OCI-M2 (cell line): ENCODE data around the gene TTLL8.

Experiments
- DNase-seq: peaks from one replicate; lab custom pipeline; 2025; ENCODE audit not compliant: unreplicated experiment; lab: John Stamatoyannopoulos, UW

TTLL8 gene

DNA sequence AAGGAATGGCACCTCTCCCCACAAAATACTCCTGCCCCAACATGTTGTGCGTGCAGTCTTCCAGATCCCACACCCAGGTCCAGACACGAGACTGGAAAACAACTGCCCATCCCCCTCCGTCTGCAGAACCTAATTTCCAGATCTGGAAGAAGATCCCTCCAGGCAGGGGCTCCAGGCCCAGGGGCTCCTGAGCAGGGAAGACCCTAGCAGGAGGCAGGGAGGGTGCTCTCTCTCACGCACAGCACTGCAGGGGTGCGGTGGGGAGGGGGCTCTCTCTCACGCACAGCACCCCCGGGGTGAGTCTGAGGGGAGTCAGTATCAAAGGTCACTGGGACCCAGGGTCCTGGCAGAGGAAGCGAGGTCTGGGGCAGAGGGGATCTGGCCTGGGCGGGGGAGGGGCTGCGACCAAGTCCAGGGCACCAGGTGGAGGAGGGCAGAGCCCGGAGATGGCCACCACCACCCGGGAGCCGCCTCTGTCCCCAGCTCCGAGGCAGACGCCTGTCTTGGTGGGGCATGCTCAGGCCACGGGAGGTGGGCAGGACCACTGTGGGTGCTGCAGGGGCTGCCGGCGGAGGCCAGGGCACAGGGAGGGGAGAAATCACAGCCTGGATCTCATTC lies 25.5 kb upstream of the TTLL8 start:
- DNase-seq: no peak

DNA sequence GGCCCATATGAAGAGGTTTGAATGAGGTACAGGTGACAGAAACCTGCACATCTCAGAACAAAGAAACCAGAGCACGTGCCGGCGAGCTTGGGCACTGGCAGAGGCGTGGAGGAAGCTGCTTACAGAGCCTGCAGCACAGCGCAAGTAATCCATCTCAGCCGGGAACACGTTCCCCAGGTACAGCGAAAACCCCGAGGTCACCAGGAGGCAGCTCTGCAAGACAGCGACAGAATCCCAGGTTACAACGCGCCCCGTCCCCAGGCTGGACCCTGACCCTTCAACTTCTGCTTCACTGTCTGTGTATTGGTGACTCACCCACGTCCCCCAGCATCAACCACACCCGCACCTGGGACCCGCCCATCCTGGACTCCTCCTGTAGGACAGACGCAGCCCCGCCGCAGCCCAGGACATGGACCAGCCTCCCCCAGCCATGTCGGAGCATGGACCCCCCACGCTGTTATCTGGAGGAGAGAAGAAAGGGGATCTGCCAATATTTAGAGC lies 24.9 kb upstream of the TTLL8 start:
- no peak for DNase-seq

DNA sequence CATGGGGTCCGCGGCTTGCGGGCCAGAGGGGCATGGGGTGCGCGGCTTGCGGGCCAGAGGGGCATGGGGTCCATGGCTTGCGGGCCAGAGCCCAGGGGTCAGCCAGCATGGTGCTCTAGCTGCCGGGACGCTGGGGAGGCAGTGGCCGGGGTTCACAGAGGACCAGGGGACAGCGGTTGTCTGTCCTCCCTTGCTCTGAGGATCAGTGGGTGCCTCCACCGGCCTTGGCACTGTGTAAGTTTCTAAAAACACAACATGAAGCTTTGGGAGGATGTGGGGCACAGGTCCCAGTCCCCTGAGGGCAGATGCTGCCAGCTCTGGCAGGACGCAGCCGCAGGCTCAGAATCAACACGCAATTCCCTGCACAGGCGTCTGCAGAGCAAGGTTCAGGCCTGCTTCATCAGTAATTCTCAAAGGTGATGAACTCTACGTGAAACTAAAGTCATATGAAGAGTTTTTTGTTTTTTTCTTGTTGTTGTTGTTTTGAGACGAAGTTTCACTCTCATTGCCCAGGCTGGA lies 24.2 kb upstream of the TTLL8 start:
- DNase-seq: no peak

DNA sequence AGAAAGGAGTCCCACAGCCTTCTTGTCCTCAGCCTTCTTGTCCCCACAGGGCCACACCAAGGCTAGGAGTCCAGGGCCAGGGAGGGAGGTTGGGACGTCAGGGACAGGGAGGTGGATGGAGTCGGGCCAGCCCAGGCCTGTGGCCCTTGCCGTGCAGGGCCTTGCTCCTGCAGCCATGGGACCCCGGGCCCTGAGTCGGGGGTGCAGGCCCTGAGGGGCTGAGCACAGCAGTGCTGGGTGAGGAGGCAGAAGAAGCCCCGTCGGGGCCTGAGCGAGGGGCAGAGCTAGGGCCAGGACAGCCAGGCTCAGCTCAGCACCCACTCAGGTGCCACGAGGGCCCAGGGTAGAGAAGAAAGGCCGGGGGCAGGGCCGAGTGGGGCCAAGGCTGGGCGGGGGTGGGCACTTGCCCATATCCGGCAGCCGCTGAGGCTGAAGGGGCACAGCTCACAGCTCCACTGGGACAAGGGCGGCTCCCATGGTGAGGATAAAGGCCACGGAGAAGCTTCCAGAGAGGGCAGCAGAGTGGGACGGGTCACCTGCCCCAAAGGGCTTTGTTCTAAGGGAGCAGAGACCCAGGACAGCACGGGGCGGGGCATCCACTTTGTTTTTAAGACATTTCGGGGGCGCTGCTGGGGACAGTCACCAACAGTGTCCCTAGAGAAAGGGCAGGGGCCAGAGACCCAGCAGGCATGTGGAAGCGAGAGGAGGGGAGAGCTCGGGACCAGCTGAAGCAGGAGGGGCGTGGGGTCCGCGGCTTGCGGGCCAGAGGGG lies 23.5 kb upstream of the TTLL8 start:
- no peak for DNase-seq

DNA sequence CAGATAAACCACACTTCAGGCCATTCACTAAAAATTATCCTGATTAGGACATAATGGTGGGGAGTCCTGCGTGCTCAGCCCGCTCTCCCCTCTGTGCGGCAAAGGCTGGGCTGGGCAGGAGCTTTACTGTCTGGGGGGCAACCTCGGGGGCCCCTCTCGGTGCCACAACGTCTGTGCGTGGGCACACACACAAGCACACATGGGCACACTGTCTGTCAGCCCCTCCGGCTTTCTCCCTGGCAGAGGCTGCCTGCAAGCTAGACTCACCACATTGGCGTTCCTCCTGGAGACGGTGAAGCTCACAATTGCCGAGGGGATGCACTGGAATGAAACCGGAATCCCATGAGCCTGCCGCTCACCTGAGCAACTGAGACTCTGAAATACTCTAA lies 22.0 kb upstream of the TTLL8 start:
- no peak for DNase-seq

DNA sequence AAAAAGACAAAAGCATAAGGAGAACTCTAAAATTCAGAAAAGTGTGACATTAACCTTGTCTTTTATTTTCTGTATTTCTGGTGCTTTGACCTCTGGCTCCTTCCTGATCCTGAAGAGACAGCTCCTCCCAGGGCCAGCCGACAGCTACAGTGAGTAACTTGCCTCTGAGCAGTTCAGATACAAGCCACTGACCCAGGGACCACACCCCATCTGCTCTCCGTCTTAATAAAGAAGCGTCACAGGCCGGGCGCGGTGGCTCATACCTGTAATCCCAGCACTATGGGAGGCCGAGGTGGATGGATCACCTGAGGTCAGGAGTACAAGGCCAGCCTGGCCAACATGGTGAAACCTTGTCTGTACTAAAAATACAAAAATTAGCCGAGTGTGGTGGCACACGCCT lies 20.7 kb upstream of the TTLL8 start:
- DNase-seq: no peak

DNA sequence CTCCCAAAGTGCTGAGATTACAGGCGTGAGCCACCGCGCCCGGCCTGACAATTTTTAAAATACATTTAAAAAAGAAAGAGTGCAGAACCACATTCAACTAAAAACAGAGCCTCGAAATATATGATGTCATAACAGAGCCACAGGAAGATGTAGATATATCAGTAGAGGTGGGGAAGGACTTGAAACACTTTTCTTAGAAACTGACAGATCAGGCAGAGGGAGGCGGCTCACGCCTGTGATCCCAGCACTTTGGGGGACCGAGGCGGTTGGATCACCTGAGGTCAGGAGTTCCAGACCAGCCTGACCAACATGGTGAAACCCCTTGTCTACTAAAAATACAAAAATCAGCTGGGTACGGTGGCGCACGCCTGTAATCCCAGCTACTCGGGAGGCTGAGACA lies 20.1 kb upstream of the TTLL8 start:
- no peak for DNase-seq

DNA sequence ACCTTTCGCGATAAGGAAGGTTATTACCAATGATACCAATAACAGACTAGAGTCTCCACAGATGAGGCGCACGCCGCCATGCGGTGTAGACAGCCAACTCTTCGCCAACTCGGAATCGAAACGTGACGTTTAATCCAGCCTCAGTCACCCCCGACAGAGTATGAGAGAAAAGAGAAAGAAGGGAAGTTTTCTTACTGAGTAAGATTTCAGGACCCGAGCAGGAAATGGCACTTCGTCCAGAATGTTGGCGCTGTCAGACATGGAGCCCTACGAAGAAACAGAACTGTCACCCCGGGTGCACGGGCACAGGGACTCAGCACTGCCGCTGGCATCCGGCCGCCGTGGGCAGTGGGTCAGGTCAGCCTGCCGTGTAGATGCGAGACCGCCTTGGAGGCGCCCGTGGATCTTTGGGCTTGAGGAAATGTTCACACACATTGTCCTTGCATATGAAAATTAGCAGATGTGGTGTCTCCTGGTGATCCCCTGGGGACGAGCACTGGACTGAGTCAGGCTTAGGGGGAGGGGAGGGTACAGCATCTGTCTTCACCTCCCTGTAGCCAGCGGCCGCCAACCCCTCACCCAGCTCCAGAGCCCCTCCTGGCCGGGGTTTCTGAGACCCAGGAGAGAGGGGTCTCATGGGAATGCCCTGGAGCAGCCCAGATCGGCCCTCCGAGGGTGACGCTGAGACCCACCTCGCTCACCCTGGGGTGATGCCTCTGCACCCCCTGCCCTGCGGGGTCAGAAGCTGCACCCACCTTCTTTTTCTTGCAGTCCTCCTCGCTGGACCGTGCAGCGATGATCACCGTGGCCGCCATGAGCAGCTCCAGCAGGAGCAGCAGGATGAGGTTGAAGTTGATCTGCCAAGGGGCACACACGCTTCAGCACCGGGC lies 18.8 kb upstream of the TTLL8 start:
- no peak for DNase-seq

DNA sequence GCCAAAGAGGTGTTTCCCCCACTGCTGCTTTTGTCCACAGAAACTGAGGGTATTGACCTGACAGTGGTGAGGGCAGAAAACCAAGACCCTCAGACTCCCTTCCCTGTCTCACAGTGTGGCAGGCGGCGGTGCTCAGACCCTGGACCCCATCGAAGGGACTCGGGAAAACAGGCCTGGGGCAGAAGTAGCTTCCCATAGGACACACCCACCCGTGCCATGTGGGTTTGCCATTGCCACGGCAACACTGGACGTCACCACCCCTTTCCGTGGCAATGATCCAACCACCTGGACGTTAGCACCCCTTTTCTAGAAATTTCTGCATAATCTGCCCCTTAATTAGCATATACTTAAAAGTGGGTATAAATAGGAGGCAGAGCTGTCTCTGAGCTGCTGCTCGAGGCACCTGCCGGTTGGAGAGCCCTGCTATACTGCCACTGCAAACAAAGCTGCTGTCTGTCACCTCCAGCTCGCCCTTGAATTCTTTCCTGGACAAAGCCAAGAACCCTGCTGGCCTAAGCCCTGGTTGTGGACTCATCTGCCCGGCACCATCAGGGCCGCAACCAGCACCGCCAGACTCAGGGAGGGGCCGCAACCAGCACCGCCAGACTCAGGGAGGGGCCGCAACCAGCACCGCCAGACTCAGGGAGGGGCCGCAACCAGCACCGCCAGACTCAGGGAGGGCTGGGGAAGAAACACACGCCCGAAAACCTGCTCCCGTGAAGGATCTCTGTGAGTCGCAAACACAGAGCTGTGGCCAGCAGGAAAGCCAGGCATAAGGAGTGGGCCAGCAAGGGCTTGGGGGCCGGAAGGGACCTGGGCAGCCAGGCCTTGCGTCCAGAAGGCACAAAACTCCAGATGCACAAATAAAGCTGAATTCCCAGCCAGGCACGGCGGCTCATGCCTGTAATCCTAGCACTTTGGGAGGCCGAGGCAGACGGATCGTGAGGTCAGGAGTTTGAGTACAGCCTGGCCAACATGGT lies 16.7 kb upstream of the TTLL8 start:
- DNase-seq: no peak

DNA sequence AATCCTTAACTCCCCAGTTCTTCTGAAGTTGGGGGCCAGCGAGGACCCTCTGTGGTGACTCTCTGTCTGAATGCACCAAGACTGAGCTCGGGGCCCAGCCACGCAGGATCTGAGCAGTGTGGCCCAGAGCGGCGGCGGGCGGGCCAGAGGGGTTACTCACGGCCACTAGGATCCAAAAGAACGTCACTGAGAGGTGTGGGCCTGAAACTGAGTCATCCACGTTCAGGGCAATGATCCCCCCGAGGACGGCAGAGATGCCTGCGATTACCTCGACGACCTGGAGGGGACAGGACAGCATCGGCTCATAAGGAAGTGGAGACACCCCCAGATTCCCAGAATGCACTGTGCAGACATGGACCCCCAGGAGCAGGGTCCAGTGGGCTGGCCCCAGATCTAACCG lies 16.0 kb upstream of the TTLL8 start:
- no peak for DNase-seq

DNA sequence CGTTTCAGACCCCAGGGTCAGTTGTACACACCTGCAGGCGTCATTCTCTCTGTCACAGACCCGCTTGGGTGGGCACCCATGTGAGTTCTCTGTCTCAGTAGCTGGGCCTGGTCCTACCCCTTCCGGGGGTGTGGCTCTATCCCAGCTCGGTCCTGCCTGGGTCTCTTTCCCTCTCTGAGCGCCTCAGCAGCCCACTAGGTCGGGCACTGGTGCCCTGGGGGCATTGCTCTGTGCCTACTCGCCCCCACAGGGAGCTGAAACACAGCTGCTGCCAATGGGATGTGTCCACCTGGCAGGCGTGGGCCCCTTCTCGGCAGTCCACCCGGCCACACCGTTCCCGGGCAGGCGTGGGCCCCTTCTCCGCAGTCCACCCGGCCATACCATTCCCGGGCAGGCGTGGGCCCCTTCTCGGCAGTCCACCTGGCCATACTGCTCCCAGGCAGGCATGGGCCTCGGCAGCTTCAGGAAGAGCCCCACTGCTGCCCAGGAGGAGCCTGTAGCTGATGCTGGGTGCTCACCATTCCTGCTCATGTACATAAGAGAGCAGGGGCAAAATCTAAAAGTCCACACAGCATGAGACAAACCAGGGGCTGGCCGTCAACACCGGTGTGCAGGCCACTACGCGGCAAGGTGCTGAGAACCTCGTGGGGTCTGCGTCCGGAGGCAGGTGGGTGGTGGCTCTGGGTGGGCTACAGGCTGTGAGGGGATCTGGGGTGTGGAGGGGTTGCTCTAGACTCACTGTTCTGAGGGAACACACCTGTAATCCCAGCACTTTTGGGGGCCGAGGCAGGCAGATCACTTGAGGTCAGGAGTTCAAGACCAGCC lies 14.8 kb upstream of the TTLL8 start:
- DNase-seq: no peak

DNA sequence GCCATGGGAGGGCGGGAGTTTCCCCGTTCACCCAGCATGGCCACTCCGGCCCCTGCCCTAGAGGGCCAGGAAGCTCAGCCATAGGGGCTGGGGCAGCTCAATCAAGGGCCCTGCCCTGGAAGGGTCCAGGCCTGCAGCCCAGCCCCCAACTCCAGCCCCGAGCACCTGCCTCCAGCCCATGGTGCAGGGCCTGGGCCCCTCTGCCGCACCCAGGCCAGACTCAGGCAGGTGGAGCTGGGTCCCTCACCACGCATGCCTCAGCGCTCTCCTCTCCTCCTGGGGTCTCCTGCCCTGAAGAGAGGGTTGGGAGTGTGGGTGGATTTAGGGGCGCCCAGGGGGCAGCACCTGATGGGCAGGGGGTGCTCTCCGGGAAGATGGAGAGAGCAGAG lies 14.1 kb upstream of the TTLL8 start:
- no peak for DNase-seq

DNA sequence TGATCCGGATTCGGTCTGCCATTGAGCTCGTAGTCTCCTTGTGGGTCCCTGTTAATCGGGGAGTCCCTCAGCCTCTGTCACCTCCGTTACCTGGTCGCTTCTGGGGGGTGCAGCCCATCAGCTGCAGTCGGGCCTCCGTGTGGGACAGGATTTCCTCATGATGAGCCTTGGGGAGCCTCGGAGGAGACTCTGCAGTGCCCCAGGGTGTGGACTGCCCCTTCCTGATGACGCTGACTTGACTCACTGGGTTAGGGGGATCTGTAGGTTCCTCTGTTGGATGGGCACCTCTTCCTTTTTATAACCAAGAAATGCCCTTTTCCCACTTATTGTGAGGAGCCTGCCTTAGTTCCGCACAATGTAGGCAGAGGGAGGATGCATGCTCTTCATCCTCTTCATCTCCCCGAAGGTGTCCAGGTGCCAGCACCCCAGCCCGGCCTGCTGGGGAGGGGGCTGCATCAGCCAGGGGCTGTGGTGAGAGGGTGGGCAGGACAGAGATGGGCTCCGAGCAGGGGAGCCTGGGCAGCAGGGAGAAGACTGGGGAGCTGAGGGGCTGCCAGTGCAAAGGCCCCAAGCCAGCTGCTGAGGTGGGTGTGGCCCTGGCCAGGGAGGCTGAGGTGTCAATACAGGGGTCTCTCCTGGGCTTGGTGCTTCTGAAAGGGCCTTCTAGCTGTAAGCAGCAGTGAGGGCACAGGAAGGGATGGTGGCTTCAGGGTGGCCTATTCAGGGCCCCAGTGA lies 13.5 kb upstream of the TTLL8 start:
- no peak for DNase-seq

DNA sequence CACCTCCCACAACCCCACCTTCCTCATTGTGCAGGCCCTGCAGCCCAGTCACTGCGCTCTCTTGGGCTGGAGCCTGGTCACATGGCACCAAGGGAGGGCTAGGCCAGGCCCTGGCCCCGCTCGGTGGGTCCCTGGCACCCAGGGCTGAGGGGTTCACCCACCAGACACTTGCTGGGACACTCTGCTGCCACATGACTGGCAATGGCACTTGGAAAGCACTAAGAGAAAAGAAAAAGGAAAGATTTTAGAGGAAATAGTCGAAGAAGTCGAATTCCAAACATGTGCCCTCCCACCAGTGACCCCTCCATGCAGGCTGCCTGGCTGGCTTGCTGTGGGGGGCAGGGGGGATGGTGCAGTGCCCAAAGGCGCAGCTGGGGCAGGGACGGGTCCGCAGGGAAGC lies 12.3 kb upstream of the TTLL8 start:
- DNase-seq: no peak

DNA sequence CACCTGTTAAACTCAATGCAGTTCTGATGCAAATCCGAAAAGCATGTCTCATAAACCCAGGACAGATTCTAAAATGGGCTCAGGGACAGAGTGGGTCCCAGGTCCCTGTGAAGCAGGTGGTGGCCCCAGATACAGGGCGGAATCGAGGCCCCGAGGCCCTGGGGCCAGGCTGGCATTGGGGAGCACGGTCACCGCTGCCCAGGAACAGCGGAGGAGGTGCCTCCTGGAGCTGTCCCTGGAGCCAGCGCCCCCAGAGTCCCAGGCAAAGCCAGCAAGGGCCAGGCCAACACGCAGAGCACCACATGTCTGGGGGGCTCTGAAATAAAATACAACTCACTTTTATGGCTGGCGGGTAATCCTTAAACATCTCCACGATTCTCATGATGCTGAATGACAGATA lies 10.0 kb upstream of the TTLL8 start:
- no peak for DNase-seq

DNA sequence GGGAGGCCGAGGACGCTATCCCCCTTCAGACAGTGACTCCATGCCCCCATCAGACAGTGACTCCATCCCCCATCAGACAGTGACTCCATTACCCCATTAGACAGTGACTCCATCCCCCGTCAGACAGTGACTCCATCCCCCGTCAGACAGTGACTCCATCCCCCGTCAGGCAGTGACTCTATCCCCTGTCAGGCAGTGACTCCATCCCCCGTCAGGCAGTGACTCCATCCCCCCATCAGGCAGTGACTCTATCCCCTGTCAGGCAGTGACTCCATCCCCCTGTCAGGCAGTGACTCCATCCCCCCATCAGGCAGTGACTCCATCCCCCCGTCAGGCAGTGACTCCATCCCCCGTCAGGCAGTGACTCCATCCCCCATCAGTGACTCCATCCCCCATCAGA lies 9.1 kb upstream of the TTLL8 start:
- DNase-seq: no peak

DNA sequence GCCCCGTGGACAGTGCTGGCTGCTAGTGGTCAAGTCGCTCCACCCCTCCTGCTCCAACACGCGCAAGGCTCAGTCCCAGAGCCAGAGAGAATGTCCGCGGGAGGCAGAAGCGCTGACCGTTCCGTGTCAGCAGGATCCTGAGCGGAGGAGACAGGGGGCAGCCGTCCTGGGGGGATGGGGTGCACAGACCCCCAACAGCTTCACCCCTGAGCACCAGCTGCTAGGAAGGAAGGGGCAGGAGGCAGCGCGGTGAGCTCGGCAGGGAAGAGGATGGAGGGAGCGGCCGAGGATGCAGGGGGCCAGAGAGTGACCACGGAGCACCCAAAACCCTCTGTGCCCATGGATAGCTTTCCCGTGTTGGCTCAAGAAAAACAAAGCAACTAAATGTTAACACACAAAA lies 6.4 kb upstream of the TTLL8 start:
- DNase-seq: no peak

DNA sequence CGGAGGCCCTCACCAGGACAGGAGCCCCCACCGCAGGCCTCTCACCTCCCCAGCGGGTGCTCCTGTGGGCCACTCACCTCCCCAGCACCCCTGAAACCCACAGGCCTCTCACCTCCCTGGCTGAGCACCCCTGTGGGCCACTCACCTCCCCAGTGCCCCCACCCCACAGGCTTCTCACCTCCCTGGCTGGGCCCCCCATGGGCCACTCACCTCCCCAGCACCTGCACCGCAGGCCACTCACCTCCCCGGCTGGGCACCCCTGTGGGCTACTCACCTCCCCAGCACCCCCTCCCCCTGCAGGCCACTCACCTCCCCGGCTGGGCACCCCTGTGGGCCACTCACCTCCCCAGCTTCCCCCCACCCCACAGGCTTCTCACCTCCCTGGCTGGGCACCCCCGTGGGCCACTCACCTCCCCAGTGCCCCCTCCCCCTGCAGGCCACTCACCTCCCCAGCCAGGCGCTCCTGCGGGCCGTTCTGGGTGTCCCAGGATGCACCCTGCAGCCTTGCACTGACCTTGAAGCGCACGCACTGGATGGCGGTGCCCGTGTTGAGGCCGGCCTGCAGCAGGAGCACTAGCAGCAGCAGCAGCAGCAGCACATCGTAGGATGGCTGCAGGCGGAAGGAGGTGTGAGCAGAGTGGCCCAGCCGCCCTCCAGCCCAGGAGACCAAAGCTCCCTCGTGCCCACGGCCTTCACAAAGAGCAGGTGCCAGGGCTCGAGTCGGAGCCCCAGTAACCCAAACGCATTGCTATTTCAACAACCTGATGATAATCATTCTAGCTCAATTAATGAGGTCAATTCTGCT lies 5.7 kb upstream of the TTLL8 start:
- no peak for DNase-seq
